Keratinocyte (primary cell): ENCODE results near the gene TEFM. TPM values are rescaled to one million over a fixed set of nuclear protein-coding genes. Genes with fewer than 3 reads are reported as not detected.

Experiments used
- DNase-seq: peaks from one replicate; pipeline ENCODE4 v3.0.0-alpha.2; 2011; ENCODE audit warnings: low read depth, missing footprints, low spot score
- FAIRE-seq: peaks from 2 replicates; lab custom pipeline; 2011; peaks lifted over from hg19 to GRCh38; lab: Jason Lieb, UNC
- H2AFZ ChIP-seq: 2 replicates; pipeline ENCODE4 v1.6.0; 2012; ENCODE audit warnings: low read length, control low read depth, inconsistent platforms; ENCODE audit not compliant: control insufficient read depth
- H3K27ac ChIP-seq: 2 replicates; pipeline ENCODE4 v1.5.1; 2011; ENCODE audit warnings: low read length; ENCODE audit not compliant: control insufficient read depth, insufficient read depth
- H3K27me3 ChIP-seq: 3 replicates; pipeline ENCODE4 v1.6.0; 2011; ENCODE audit warnings: low read length; ENCODE audit not compliant: control insufficient read depth, insufficient read depth; ENCODE audit errors: extremely low read depth
- H3K36me3 ChIP-seq, 2 experiments: 2 replicates in 1 of 2; 3 replicates in 1 of 2; pipeline ENCODE4 v1.5.1; 2011; ENCODE audit warnings: low read length in 2 of 2, mild to moderate bottlenecking in 1 of 2; ENCODE audit not compliant: control insufficient read depth in 2 of 2, insufficient read depth in 2 of 2; ENCODE audit errors: extremely low read depth in 1 of 2
- H3K4me1 ChIP-seq: 3 replicates; pipeline ENCODE4 v1.5.1; 2011; ENCODE audit warnings: low read length; ENCODE audit not compliant: control insufficient read depth, insufficient read depth; ENCODE audit errors: extremely low read depth
- H3K4me2 ChIP-seq: 3 replicates; pipeline ENCODE4 v1.6.0; 2011; ENCODE audit warnings: low read depth, low read length; ENCODE audit not compliant: control insufficient read depth, insufficient read depth; ENCODE audit errors: extremely low read depth
- H3K4me3 ChIP-seq, 3 experiments: fragments of 200-600 bp in 1 of 3; sonication (generic) in 1 of 3; 2 replicates in 2 of 3; 3 replicates in 1 of 3; pipeline ENCODE4 v1.5.1; 2011 to 2016; ENCODE audit warnings: low read length in 3 of 3, mild to moderate bottlenecking in 3 of 3, control low read depth in 2 of 3, inconsistent platforms in 1 of 3, low read depth in 1 of 3, mixed read lengths in 1 of 3, mixed run types in 1 of 3, moderate library complexity in 1 of 3; ENCODE audit not compliant: control insufficient read depth in 2 of 3, insufficient read depth in 2 of 3; ENCODE audit errors: extremely low read depth in 1 of 3
- H3K79me2 ChIP-seq: 2 replicates; pipeline ENCODE4 v1.6.0; 2012; ENCODE audit warnings: low read length; ENCODE audit not compliant: control insufficient read depth, insufficient read depth
- H3K9ac ChIP-seq: 3 replicates; pipeline ENCODE4 v1.6.0; 2011; ENCODE audit warnings: low read length; ENCODE audit not compliant: control insufficient read depth, insufficient read depth; ENCODE audit errors: extremely low read depth
- H3K9me1 ChIP-seq: 3 replicates; pipeline ENCODE4 v1.6.0; 2011; ENCODE audit warnings: low read length; ENCODE audit not compliant: control insufficient read depth, insufficient read depth; ENCODE audit errors: extremely low read depth
- H3K9me3 ChIP-seq: 2 replicates; pipeline ENCODE4 v1.5.1; 2012; ENCODE audit warnings: low read depth, low read length; ENCODE audit not compliant: control insufficient read depth
- H4K20me1 ChIP-seq: 3 replicates; pipeline ENCODE4 v1.6.0; 2011; ENCODE audit warnings: low read length; ENCODE audit not compliant: control insufficient read depth, insufficient read depth; ENCODE audit errors: extremely low read depth
- EZH2 ChIP-seq: IDR thresholded peaks from one replicate; pipeline ENCODE4 v1.6.1; 2012; ENCODE audit warnings: inconsistent platforms, mild to moderate bottlenecking, low read length, moderate library complexity
- dilution Hi-C: fragments of 300-500 bp; cut with MboI; formaldehyde crosslinking; loops from one replicate; pipeline ENCODE4 v1.7.0; 2020; ENCODE audit warnings: low sequenced_read_pairs; ENCODE audit not compliant: extremely low pct_ligation_motif_present
- polyA plus RNA-seq, 5 experiments: library from polyadenylated mRNA; depleted of rRNA in 3 of 5; stranded (reverse) in 3 of 5; stranded (forward) in 1 of 5; unstranded in 1 of 5; fragments of >200 nt; gene quantifications; 1 replicate in 1 of 5; 2 replicates in 3 of 5; 3 replicates in 1 of 5; pipeline versions ENCODE4 v1.2.1 to v1.2.3, GENCODE V29; 2011 to 2012; ENCODE audit warnings: missing spikeins in 2 of 5, low read depth in 1 of 5, low replicate concordance in 1 of 5
- TF ChIP-seq, protein P1 (sequence below), 3 experiments: IDR thresholded peaks in 1 of 3; conservative IDR thresholded peaks in 1 of 3; optimal IDR thresholded peaks in 1 of 3; 2 replicates in 2 of 3; 3 replicates in 1 of 3; pipeline versions ENCODE3 to v1.5.1; 2011; ENCODE audit warnings: low read length in 3 of 3, mild to moderate bottlenecking in 3 of 3, moderate library complexity in 2 of 3, control low read depth in 1 of 3, inconsistent platforms in 1 of 3; ENCODE audit not compliant: insufficient read depth in 2 of 3; ENCODE audit errors: extremely low read depth in 1 of 3

Gene TEFM
- polyA plus RNA-seq, 1 donor (not counting 4 experiments of a cell fraction or from before 2014, with no cell fraction given): 16.9 TPM

DNA sequence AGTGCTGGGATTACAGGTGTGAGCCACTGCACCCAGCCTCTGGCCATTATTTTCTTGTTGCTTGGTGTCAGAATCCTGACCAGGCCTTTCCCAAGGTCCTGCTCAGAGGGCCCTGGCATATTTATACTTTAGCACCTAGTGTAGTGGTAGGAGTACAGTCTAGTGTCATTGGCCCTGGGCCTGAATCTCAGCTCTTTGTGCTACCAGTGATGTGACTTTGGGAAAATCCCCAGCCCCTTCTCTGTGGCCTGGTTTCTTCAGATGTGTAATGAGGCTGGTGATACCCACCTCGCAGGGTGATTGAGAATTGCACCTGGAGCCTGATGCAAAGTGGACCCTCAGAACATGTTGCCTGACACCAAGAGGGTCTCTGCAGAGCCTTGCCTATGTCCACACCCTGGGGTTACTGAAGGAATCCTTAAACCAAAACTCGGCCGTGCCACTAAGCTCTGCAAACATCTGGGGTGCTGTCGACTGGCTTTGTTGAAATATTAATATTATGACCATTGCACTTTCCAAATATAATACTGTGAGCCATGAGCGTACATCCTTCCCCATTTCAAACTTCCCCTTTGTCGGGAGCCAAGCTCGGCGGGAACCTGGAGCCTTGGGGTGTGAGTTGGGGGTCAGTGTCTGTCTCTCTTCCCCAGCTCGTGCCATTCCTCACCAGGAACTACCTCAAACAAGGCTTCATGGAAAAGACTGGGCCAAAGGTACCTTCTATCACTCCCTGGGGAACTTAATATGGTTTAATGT is 46.8 kb upstream of the TEFM start:
- Histone ChIP-seq H2AFZ (no peak overlapping the region), H3K36me3 (no peaks in the 10 kb centered on the region), H3K4me3 (no peak overlapping the region), H3K4me1 (no peaks in the 10 kb centered on the region), H3K4me2 (no peak overlapping the region), H3K79me2 (no peaks in the 10 kb centered on the region), H3K9ac (no peak overlapping the region), H3K9me3 (no peaks in the 10 kb centered on the region), H4K20me1 (no peaks in the 10 kb centered on the region), H3K9me1 (no peaks in the 10 kb centered on the region), H3K27ac (no peak overlapping the region), H3K27me3 (peaks cover 1% of the 10 kb centered on the region)
- TF ChIP-seq, protein P1, sequence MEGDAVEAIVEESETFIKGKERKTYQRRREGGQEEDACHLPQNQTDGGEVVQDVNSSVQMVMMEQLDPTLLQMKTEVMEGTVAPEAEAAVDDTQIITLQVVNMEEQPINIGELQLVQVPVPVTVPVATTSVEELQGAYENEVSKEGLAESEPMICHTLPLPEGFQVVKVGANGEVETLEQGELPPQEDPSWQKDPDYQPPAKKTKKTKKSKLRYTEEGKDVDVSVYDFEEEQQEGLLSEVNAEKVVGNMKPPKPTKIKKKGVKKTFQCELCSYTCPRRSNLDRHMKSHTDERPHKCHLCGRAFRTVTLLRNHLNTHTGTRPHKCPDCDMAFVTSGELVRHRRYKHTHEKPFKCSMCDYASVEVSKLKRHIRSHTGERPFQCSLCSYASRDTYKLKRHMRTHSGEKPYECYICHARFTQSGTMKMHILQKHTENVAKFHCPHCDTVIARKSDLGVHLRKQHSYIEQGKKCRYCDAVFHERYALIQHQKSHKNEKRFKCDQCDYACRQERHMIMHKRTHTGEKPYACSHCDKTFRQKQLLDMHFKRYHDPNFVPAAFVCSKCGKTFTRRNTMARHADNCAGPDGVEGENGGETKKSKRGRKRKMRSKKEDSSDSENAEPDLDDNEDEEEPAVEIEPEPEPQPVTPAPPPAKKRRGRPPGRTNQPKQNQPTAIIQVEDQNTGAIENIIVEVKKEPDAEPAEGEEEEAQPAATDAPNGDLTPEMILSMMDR (optimal IDR thresholded peaks at IDR 0.05 in 1 of 3, IDR thresholded peaks at IDR 0.05 in 1 of 3, conservative IDR thresholded peaks at IDR 0.05 in 1 of 3; ENCODE audit: extremely low read depth in 1 of 3, insufficient read depth in 2 of 3, low read length in 3 of 3): no peak
- no peak for TF ChIP-seq EZH2
- no peak for DNase-seq
- no peak for FAIRE-seq
- dilution Hi-C loops: no loop called here

DNA sequence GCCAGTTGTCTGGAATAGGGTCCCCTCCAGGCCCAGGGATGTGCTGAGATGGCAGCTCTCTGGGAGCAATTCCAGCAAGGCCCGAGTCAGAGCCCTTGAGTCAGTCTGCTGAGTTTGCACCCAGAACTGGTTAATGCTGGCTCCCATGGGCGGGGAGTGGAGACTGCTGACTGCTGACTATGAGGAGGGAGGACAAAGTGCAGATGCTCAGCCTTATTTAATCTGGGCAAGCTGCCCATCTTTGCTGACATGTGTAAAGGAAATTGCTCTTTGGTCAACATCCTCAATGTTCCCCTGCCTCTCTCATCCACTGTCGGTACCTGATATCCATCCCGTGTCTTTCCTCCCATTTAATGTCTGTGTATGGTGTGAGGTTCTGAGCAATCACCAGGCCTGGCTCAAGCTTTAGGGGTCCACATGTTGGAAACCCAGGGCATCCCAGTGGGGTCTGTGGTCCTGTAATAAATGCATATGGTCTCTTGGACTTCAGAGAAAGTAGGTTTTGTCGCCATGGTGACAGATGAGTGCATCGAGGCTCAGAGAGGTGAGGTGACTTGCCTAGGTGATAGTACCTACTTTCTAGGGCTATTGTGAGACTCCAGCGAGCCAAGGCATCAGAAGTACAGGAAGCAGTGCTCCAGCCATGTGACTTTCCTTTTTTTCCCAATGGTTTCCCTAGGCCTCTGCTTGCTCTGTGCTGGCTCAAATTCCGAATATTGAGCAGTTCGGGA is 44.8 kb upstream of the TEFM start:
- no peaks in the 10 kb centered on the region for H4K20me1 ChIP-seq
- FAIRE-seq: peak; percentile 52
- no peak overlapping the region for H3K9ac ChIP-seq
- no peak for DNase-seq
- TF ChIP-seq, protein P1 (optimal IDR thresholded peaks at IDR 0.05 in 1 of 3, IDR thresholded peaks at IDR 0.05 in 1 of 3, conservative IDR thresholded peaks at IDR 0.05 in 1 of 3; ENCODE audit: extremely low read depth in 1 of 3, insufficient read depth in 2 of 3, low read length in 3 of 3): no peak
- TF ChIP-seq EZH2: no peak
- H3K27me3 ChIP-seq: no peaks in the 10 kb centered on the region
- H3K9me3 ChIP-seq: no peaks in the 10 kb centered on the region
- H3K9me1 ChIP-seq: no peaks in the 10 kb centered on the region
- no peak overlapping the region for H2AFZ ChIP-seq
- H3K27ac ChIP-seq: no peak overlapping the region
- dilution Hi-C loops: no loop called here
- H3K4me1 ChIP-seq: no peaks in the 10 kb centered on the region
- no peaks in the 10 kb centered on the region for H3K36me3 ChIP-seq
- H3K79me2 ChIP-seq: no peaks in the 10 kb centered on the region
- no peak overlapping the region for H3K4me3 ChIP-seq
- H3K4me2 ChIP-seq: no peak overlapping the region
